AG10803 (cell line): ENCODE results near the gene ZNF521.

Source experiments
- DNase-seq: peaks from one replicate; pipeline ENCODE4 v3.0.0; 2010; ENCODE audit warnings: low read depth
- H3K4me3 ChIP-seq: 2 replicates; pipeline ENCODE4 v1.5.1; 2011; ENCODE audit warnings: mild to moderate bottlenecking, low read length, control low read depth
- TF ChIP-seq, protein P1 (sequence below): conservative IDR thresholded peaks from 2 replicates; pipeline ENCODE4 v1.5.1; 2011; ENCODE audit warnings: mild to moderate bottlenecking, low read length, control low read depth, inconsistent platforms

Gene ZNF521

DNA sequence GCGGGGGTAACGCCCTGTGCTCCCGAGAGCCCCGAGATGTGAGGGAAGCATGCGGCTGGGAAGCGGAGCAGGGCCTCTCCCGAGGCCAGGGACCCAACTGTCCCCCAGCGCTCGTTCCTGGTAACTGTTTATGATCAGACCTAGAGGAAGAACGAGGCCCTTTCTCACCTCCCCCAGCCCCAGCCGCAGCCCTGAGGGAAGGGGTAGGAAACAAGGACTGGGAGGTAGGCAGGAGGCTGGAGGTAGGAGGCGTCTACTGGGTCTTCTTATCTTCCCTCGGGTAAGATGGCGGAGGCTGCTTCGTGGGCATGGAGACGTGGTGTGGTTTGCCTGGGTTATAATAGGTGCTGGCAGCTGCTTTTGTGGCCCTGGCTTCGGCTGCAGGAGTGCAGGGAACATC is 335.8 kb downstream of the ZNF521 start:
- no peak overlapping the region for H3K4me3 ChIP-seq
- TF ChIP-seq, protein P1, sequence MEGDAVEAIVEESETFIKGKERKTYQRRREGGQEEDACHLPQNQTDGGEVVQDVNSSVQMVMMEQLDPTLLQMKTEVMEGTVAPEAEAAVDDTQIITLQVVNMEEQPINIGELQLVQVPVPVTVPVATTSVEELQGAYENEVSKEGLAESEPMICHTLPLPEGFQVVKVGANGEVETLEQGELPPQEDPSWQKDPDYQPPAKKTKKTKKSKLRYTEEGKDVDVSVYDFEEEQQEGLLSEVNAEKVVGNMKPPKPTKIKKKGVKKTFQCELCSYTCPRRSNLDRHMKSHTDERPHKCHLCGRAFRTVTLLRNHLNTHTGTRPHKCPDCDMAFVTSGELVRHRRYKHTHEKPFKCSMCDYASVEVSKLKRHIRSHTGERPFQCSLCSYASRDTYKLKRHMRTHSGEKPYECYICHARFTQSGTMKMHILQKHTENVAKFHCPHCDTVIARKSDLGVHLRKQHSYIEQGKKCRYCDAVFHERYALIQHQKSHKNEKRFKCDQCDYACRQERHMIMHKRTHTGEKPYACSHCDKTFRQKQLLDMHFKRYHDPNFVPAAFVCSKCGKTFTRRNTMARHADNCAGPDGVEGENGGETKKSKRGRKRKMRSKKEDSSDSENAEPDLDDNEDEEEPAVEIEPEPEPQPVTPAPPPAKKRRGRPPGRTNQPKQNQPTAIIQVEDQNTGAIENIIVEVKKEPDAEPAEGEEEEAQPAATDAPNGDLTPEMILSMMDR: no peak
- DNase-seq: no peak
